ENCODE measurements around the gene RNASE7. TPM values are rescaled to one million over a fixed set of nuclear protein-coding genes. Genes with fewer than 3 reads are reported as not detected.

The RNASE7 gene
- total RNA-seq, 4 donors from 2014 or later: not detected

DNA sequence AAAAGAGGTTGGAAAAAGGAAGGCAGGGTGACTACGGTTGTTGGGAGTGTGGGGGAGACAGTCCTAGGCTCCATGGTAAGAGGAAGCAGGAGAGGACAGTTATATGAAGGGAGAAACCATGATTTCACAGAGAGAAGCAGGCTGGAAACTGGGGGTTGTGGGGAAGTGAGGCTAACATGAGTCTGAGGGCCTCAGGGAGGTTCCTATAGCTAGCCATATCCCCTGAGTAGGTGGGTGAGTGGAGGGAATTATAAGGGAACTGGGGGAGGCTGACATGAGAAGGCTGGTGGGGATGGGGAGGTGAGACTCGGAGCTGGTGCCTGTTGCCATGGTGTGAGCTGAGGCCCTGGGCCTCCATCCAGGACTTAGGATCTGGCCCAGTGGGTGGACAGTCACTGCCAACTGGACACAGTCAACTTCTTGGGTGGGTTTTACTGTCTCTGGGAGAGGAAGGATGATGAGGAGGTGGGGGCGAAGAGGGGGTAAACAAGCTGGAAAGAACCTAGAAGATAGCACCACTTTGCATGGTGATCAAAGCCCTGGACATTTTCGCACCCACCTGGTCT is 8.9 kb upstream of the RNASE7 start:
- no peak for DNase-seq
- Histone ChIP-seq H3K9me3 (no peaks in the 10 kb centered on the region), H3K27ac (peak overlapping the region; percentile 27 to 44), H3K27me3 (no peaks in the 10 kb centered on the region), H3K4me1 (peaks cover 0 to 4% of the 10 kb centered on the region in 2 donors), H3K4me3 (no peak overlapping the region), H3K36me3 (no peaks in the 10 kb centered on the region)
- TF ChIP-seq, protein P1, sequence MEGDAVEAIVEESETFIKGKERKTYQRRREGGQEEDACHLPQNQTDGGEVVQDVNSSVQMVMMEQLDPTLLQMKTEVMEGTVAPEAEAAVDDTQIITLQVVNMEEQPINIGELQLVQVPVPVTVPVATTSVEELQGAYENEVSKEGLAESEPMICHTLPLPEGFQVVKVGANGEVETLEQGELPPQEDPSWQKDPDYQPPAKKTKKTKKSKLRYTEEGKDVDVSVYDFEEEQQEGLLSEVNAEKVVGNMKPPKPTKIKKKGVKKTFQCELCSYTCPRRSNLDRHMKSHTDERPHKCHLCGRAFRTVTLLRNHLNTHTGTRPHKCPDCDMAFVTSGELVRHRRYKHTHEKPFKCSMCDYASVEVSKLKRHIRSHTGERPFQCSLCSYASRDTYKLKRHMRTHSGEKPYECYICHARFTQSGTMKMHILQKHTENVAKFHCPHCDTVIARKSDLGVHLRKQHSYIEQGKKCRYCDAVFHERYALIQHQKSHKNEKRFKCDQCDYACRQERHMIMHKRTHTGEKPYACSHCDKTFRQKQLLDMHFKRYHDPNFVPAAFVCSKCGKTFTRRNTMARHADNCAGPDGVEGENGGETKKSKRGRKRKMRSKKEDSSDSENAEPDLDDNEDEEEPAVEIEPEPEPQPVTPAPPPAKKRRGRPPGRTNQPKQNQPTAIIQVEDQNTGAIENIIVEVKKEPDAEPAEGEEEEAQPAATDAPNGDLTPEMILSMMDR (IDR thresholded peaks at IDR 0.05): no peak
- intact Hi-C loops (cut with DNase I; ENCODE audit: low total_unique reads): no loop called here

- Histone ChIP-seq H3K9me3 (no peaks in the 10 kb centered on the region), H3K4me3 (no peak within 1 kb of the TSS), H3K27me3 (no peaks in the 10 kb centered on the region), H3K27ac (peak within 1 kb of the TSS; percentile 40 to 56), H3K36me3 (no peaks in the 10 kb centered on the region), H3K4me1 (peaks cover 0 to 4% of the 10 kb centered on the region in 2 donors)
- DNase-seq: no peak
- no peak for TF ChIP-seq POLR2A (IDR thresholded peaks at IDR 0.05)
- TF ChIP-seq, protein P1 (IDR thresholded peaks at IDR 0.05): no peak
- intact Hi-C loops (cut with DNase I; ENCODE audit: low total_unique reads): no loop called here
Measured at GRCh38 chr14:21034707-21035106, 7.5 kb upstream of the RNASE7 start, which contains the start of gene RNASE13. Gene RNASE13, minus strand, starts transcription at chr14:21034807. Its CDS starts 519 bp downstream, at chr14:21034288.

DNA sequence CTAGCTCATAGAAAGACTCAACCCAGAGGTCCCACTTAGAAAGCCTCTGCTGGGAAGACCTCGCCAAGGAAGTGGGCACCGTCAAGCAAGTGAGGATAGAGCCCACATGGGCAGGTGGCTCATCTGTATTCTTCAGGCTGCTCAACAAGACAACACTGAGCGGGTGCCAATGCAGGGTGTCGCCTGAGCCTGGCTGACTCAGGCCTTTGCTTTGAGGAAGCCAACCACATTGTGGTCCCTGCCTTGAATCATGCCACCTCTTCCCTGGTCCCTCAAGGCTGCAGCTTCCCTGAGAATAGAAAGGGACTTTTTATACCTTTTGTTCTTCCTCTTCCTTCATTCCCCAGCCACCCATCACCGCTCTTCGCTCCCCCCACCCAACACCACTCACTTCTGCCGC is 5.4 kb upstream of the RNASE7 start:
- intact Hi-C loops (cut with DNase I; ENCODE audit: low total_unique reads): no loop called here
- Histone ChIP-seq H3K4me1 (peaks cover 0 to 4% of the 10 kb centered on the region in 2 donors), H3K27ac (peak overlapping the region; percentile 38 to 93), H3K36me3 (no peaks in the 10 kb centered on the region), H3K27me3 (no peaks in the 10 kb centered on the region), H3K4me3 (no peak overlapping the region), H3K9me3 (no peaks in the 10 kb centered on the region)
- TF ChIP-seq POLR2A (IDR thresholded peaks at IDR 0.05): no peak
- TF ChIP-seq, protein P1 (IDR thresholded peaks at IDR 0.05): no peak
- DNase-seq: no peak

DNA sequence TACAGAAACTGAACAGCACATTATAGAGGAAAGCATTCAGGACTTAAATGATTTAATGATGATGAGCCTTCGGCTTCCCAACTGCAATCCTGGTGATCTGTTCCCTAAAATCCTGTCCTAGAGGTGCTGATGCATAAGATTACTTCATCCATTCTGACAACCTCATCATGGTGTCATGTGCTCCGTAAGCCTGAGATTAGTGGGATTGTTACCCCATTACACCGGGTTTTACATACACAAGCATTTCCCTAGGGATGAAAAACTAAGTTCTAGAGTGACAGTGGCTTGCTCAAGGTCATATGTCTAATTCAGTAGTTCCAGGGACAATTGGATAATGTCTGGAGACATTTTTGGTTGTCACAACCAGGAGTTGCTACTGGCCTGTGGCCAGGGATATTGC is 5.0 kb upstream of the RNASE7 start:
- H3K9me3 ChIP-seq: no peaks in the 10 kb centered on the region
- no peak overlapping the region for H3K4me3 ChIP-seq
- H3K27me3 ChIP-seq: no peaks in the 10 kb centered on the region
- no peaks in the 10 kb centered on the region for H3K36me3 ChIP-seq
- no peak for TF ChIP-seq POLR2A (IDR thresholded peaks at IDR 0.05)
- TF ChIP-seq, protein P1 (IDR thresholded peaks at IDR 0.05): no peak
- intact Hi-C loops (cut with DNase I; ENCODE audit: low total_unique reads): no loop called here
- peaks cover 0 to 4% of the 10 kb centered on the region in 2 donors for H3K4me1 ChIP-seq
- H3K27ac ChIP-seq: peak overlapping the region; percentile 38 to 93
- DNase-seq: no peak

- H3K36me3 ChIP-seq: no peaks in the 10 kb centered on the region
- intact Hi-C loops (cut with DNase I; ENCODE audit: low total_unique reads): no loop called here
- H3K27me3 ChIP-seq: no peaks in the 10 kb centered on the region
- H3K4me3 ChIP-seq: no peak overlapping the region
- DNase-seq: peak; percentile 93 to 95
- no peaks in the 10 kb centered on the region for H3K9me3 ChIP-seq
- TF ChIP-seq POLR2A (IDR thresholded peaks at IDR 0.05): peak; percentile 39 to 47
- TF ChIP-seq, protein P1 (IDR thresholded peaks at IDR 0.05): peak in 2 of 4 experiments; percentile 7 to 24
- H3K27ac ChIP-seq: peak overlapping the region; percentile 85 to 93
- H3K4me1 ChIP-seq: peaks cover 0 to 4% of the 10 kb centered on the region in 2 donors
Measured at GRCh38 chr14:21038441-21039422, 3.4 kb upstream of the RNASE7 start.

All from uterus (tissue), 4 donors.